K562 (cell line): ENCODE measurements around the gene INTS6. TPM values are rescaled to one million over a fixed set of nuclear protein-coding genes. Genes with fewer than 3 reads are reported as not detected.

Experiments
- CXXC5 ChIP-seq: fragments of 250-450 bp; sonication (Bioruptor Pico); IDR thresholded peaks from 2 replicates; pipeline ENCODE4 v1.8.0; 2022; ENCODE audit warnings: inconsistent platforms, mild to moderate bottlenecking, moderate library complexity
- MCM5 ChIP-seq: fragments of 450-650 bp; IDR thresholded peaks from 2 replicates; pipeline ENCODE4 v1.6.1; 2016; ENCODE audit warnings: low read depth
- polyA plus RNA-seq, 8 experiments: library from polyadenylated mRNA; depleted of rRNA in 4 of 8; stranded (reverse) in 5 of 8; unstranded in 3 of 8; fragments of >200 nt; fragmentation: Nextera tagmentation in 2 of 8; fragmentation: Illumina TruSeq in 1 of 8; extraction: Ambion mirVana in 2 of 8; extraction: Trizol in 1 of 8; gene quantifications; 2 replicates each; pipeline versions ENCODE4 v1.2.1 to v1.2.3, GENCODE V29; 2011 to 2014; ENCODE audit warnings: inconsistent platforms in 1 of 8, missing spikeins in 1 of 8
- total RNA-seq, 7 experiments: library from RNA; depleted of rRNA in 6 of 7; stranded (reverse); fragments of >200 nt in 6 of 7; fragmentation: Illumina TruSeq in 2 of 7; extraction: Trizol in 2 of 7; gene quantifications; 2 replicates each; pipeline versions ENCODE4 v1.2.1 to v1.2.3, GENCODE V29; 2011 to 2021; ENCODE audit warnings: low replicate concordance in 1 of 7
- TF ChIP-seq, protein P1 (sequence below): IDR thresholded peaks from 3 replicates; pipeline ENCODE4 v1.6.1; 2011; ENCODE audit warnings: borderline replicate concordance, mild to moderate bottlenecking, moderate library complexity; ENCODE audit not compliant: insufficient read length; ENCODE audit errors: extremely low read depth
- TF ChIP-seq, protein P2 (sequence below): sonication (generic); formaldehyde crosslinking; IDR thresholded peaks from 2 replicates; pipeline ENCODE4 v1.8.1; 2022; ENCODE audit warnings: missing genetic modification reagents
- TF ChIP-seq, protein P3 (sequence below): fragments of 450-650 bp; formaldehyde crosslinking; IDR thresholded peaks from 2 replicates; pipeline ENCODE4 v1.4.0; 2020; ENCODE audit warnings: mild to moderate bottlenecking, moderate library complexity
- TF ChIP-seq, protein P4 (sequence below): fragments of 250-450 bp; sonication (Bioruptor Pico); IDR thresholded peaks from 2 replicates; pipeline ENCODE4 v1.9.0; 2021; ENCODE audit warnings: mild to moderate bottlenecking
- TF ChIP-seq, protein P5 (sequence below): fragments of 250-450 bp; sonication (Bioruptor Pico); IDR thresholded peaks from 2 replicates; pipeline ENCODE4 v1.8.0; 2021; ENCODE audit warnings: moderate library complexity, mild to moderate bottlenecking, inconsistent platforms

INTS6 gene
- total and polyA plus RNA-seq, 9 of the 15 experiments (the other 6 are each of a cell fraction or from before 2014, with no cell fraction given), result 3.7 to 29.8 (median 16.1) TPM

DNA sequence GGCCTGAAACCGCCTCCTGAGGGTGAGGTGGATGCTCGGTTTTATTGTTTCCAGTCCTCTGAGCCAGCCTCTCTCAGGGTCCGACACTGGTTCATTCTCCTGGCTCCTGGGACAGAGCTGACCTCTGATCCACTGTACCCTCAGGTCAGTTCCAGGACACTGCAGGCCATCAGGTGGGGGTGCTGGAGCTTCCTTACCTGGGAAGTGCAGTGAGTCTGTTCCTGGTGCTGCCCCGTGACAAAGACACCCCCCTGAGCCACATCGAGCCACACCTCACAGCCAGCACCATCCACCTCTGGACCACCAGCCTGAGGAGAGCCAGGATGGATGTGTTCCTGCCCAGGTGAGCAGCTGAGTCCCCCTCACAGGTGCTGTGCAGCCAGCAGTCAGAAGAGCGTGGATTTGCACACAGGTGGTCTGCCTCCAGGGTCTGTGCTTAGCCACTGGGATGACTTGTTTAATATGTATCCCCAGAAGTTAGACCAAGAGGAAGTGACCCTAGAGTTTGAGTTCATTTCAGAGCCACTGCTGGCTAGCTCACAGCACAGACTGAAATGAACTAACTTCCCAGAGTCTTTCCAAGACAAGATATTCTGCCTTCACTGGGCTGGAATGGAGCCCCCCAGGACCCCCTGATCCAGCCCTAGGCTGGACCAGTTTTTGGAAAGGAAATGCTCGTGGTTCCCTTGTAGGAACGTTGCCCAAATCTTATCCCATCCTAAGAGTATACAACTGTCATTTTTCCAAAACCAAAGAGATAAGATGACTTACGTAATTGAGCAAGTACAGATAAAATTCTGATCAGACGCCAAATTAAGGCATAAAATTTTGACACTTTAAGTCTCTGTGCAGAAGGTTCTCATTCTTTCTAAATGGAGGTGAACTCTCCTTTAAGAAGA lies 104.5 kb downstream of the INTS6 start (continued):
- TF ChIP-seq, protein P1, sequence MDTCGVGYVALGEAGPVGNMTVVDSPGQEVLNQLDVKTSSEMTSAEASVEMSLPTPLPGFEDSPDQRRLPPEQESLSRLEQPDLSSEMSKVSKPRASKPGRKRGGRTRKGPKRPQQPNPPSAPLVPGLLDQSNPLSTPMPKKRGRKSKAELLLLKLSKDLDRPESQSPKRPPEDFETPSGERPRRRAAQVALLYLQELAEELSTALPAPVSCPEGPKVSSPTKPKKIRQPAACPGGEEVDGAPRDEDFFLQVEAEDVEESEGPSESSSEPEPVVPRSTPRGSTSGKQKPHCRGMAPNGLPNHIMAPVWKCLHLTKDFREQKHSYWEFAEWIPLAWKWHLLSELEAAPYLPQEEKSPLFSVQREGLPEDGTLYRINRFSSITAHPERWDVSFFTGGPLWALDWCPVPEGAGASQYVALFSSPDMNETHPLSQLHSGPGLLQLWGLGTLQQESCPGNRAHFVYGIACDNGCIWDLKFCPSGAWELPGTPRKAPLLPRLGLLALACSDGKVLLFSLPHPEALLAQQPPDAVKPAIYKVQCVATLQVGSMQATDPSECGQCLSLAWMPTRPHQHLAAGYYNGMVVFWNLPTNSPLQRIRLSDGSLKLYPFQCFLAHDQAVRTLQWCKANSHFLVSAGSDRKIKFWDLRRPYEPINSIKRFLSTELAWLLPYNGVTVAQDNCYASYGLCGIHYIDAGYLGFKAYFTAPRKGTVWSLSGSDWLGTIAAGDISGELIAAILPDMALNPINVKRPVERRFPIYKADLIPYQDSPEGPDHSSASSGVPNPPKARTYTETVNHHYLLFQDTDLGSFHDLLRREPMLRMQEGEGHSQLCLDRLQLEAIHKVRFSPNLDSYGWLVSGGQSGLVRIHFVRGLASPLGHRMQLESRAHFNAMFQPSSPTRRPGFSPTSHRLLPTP, result no peak
- TF ChIP-seq, protein P2, sequence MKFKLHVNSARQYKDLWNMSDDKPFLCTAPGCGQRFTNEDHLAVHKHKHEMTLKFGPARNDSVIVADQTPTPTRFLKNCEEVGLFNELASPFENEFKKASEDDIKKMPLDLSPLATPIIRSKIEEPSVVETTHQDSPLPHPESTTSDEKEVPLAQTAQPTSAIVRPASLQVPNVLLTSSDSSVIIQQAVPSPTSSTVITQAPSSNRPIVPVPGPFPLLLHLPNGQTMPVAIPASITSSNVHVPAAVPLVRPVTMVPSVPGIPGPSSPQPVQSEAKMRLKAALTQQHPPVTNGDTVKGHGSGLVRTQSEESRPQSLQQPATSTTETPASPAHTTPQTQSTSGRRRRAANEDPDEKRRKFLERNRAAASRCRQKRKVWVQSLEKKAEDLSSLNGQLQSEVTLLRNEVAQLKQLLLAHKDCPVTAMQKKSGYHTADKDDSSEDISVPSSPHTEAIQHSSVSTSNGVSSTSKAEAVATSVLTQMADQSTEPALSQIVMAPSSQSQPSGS (CRISPR knock-in tag), result no peak
- TF ChIP-seq MCM5, result no peak
- no peak for TF ChIP-seq CXXC5 (CRISPR knock-in tag)
- TF ChIP-seq, protein P3, sequence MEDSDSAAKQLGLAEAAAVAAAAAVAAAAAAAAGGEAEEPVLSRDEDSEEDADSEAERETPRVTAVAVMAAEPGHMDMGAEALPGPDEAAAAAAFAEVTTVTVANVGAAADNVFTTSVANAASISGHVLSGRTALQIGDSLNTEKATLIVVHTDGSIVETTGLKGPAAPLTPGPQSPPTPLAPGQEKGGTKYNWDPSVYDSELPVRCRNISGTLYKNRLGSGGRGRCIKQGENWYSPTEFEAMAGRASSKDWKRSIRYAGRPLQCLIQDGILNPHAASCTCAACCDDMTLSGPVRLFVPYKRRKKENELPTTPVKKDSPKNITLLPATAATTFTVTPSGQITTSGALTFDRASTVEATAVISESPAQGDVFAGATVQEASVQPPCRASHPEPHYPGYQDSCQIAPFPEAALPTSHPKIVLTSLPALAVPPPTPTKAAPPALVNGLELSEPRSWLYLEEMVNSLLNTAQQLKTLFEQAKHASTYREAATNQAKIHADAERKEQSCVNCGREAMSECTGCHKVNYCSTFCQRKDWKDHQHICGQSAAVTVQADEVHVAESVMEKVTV (CRISPR knock-in tag), result no peak
- TF ChIP-seq, protein P4, sequence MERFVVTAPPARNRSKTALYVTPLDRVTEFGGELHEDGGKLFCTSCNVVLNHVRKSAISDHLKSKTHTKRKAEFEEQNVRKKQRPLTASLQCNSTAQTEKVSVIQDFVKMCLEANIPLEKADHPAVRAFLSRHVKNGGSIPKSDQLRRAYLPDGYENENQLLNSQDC (CRISPR knock-in tag), result no peak
- TF ChIP-seq, protein P5, sequence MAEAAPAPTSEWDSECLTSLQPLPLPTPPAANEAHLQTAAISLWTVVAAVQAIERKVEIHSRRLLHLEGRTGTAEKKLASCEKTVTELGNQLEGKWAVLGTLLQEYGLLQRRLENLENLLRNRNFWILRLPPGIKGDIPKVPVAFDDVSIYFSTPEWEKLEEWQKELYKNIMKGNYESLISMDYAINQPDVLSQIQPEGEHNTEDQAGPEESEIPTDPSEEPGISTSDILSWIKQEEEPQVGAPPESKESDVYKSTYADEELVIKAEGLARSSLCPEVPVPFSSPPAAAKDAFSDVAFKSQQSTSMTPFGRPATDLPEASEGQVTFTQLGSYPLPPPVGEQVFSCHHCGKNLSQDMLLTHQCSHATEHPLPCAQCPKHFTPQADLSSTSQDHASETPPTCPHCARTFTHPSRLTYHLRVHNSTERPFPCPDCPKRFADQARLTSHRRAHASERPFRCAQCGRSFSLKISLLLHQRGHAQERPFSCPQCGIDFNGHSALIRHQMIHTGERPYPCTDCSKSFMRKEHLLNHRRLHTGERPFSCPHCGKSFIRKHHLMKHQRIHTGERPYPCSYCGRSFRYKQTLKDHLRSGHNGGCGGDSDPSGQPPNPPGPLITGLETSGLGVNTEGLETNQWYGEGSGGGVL (CRISPR knock-in tag), result no peak
